Measurements from ENCODE around the gene STK11. TPM values are rescaled to one million over a fixed set of nuclear protein-coding genes. Genes with fewer than 3 reads are reported as not detected.

STK11 gene
- total RNA-seq, 1 experiment from 2014 or later: 53.0 TPM

DNA sequence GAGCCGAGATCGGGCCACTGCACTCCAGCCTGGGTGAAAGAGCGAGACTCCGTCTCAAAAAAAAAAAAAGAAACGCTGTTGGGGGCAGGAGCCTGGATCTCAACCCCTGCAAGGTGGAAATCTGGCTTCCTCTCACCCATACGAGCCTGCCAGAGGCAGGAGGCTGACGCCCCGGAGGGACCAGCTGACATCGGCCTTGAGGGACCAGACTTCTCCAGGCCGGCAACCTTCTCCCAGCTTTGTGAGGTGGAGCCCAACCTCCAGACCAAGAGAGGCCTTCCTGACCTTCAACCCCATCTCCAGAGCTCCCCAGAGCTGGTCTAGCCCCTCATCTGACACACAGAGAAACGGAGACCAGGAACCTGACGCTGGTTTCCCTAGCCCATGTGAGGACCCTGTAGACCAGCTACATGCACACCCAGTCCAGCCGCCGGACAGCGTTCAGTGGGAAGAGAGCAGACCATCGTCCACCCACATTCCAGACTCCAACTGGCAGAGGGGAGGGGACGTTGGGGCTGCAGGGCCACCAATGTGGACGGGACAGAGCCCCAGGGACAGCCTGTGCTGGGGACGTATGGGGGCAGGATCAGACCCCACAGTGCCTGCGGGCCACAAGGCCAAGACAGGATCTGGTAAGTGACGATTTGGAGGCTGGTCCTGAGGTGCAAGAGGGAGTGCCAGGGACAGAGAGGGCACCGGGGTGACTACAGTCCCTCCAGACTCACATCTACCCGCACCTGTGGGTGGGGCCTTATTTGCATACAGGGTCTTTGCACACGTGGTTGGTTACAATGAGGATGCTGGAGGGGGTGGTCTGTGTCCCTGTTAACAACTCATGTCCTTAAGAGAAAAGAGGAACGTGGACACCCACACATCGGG lies 42.9 kb upstream of the STK11 start:
- TF ChIP-seq, protein P1, sequence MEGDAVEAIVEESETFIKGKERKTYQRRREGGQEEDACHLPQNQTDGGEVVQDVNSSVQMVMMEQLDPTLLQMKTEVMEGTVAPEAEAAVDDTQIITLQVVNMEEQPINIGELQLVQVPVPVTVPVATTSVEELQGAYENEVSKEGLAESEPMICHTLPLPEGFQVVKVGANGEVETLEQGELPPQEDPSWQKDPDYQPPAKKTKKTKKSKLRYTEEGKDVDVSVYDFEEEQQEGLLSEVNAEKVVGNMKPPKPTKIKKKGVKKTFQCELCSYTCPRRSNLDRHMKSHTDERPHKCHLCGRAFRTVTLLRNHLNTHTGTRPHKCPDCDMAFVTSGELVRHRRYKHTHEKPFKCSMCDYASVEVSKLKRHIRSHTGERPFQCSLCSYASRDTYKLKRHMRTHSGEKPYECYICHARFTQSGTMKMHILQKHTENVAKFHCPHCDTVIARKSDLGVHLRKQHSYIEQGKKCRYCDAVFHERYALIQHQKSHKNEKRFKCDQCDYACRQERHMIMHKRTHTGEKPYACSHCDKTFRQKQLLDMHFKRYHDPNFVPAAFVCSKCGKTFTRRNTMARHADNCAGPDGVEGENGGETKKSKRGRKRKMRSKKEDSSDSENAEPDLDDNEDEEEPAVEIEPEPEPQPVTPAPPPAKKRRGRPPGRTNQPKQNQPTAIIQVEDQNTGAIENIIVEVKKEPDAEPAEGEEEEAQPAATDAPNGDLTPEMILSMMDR (conservative IDR thresholded peaks at IDR 0.05): no peak
- TF ChIP-seq EZH2 (IDR thresholded peaks at IDR 0.05; ENCODE audit: low read depth): no peak
- intact Hi-C loops (cut with micrococcal nuclease; ENCODE audit: unreplicated experiment): no loop called here
- no peak overlapping the region for H3K4me2 ChIP-seq
- H3K4me3 ChIP-seq: no peak overlapping the region
- DNase-seq: peak in 1 of 2 experiments; percentile 34
- no TSS peak for BruUV-seq (replicated peaks)
- no peaks in the 10 kb centered on the region for H3K9me2 ChIP-seq (ENCODE audit: insufficient read depth)
- H3F3A ChIP-seq (ENCODE audit: insufficient read depth, low read depth): peaks cover 5% of the 10 kb centered on the region; the same call in 1 of the 2 replicates
- peaks cover 69% of the 10 kb centered on the region for H3K79me2 ChIP-seq (ENCODE audit: low read depth)
- peaks cover 42% of the 10 kb centered on the region for H4K20me1 ChIP-seq (ENCODE audit: insufficient read depth)
- H3K9me3 ChIP-seq (ENCODE audit: insufficient read depth, low read depth): no peaks in the 10 kb centered on the region
- no peaks in the 10 kb centered on the region for H3K36me3 ChIP-seq (ENCODE audit: low read depth)
- peaks cover 18% of the 10 kb centered on the region for H3K4me1 ChIP-seq (replicated peaks; ENCODE audit: insufficient read depth)
- H2AFZ ChIP-seq: no peak overlapping the region
- ChIA-PET CTCF (no interaction called here), POLR2A (ENCODE audit: unreplicated experiment) (interaction anchor here (0.6 kb wide), 2 partner anchors 293 to 695 kb away, joined by 3 to 15 read pairs; no protein-coding TSS in a partner anchor)
- H3K27me3 ChIP-seq (ENCODE audit: insufficient read depth, low read depth): no peaks in the 10 kb centered on the region
- H3K27ac ChIP-seq: no peak overlapping the region

DNA sequence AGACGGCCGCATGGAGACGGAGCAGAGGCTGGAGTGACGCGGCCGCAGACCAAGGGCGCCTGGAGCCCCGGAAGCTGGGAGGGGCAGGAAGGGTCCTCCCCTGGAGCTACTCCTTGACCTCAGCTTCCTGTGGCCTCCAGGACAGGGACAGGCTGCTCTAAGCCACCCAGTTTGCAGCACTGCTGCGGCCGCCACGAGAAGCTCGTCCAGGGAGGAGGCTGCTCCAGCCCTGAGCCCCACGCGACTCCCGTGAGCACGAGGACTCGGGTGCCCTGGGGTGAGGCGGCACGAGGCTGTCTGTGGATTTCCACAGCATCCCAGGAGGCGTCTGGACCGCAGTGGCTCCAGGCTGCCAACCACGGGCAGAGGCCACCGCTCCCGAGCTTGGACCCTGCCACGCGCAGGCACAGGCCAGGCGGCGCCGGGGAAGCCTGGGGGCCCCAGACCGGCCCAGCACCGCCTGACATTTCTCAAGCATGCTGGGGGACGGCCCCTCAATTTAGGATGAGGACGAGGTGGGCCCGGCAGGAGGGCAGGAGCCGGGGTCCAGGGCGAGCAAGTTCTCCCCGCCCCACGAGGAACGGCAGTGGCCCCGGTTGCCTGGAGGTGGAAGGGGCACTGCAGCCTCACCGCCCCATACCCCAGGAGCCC lies 42.2 kb upstream of the STK11 start:
- Histone ChIP-seq H3K9me3 (ENCODE audit: insufficient read depth, low read depth) (no peaks in the 10 kb centered on the region), H3K4me3 (no peak overlapping the region), H3K4me1 (replicated peaks; ENCODE audit: insufficient read depth) (peaks cover 18% of the 10 kb centered on the region), H4K20me1 (ENCODE audit: insufficient read depth) (peaks cover 40% of the 10 kb centered on the region), H3K9me2 (ENCODE audit: insufficient read depth) (no peaks in the 10 kb centered on the region), H3F3A (ENCODE audit: insufficient read depth, low read depth) (peaks cover 10% of the 10 kb centered on the region; the same call in 1 of the 2 replicates), H3K4me2 (no peak overlapping the region), H2AFZ (no peak overlapping the region), H3K27me3 (ENCODE audit: insufficient read depth, low read depth) (no peaks in the 10 kb centered on the region), H3K27ac (no peak overlapping the region), H3K79me2 (ENCODE audit: low read depth) (peaks cover 77% of the 10 kb centered on the region), H3K36me3 (ENCODE audit: low read depth) (no peaks in the 10 kb centered on the region)
- CTCF ChIA-PET: no interaction called here
- no TSS peak for BruUV-seq (replicated peaks)
- intact Hi-C loops (cut with micrococcal nuclease; ENCODE audit: unreplicated experiment): no loop called here
- POLR2A ChIA-PET (ENCODE audit: unreplicated experiment): no interaction called here
- DNase-seq: no peak
- TF ChIP-seq, protein P1 (conservative IDR thresholded peaks at IDR 0.05): no peak
- TF ChIP-seq EZH2 (IDR thresholded peaks at IDR 0.05; ENCODE audit: low read depth): no peak

DNA sequence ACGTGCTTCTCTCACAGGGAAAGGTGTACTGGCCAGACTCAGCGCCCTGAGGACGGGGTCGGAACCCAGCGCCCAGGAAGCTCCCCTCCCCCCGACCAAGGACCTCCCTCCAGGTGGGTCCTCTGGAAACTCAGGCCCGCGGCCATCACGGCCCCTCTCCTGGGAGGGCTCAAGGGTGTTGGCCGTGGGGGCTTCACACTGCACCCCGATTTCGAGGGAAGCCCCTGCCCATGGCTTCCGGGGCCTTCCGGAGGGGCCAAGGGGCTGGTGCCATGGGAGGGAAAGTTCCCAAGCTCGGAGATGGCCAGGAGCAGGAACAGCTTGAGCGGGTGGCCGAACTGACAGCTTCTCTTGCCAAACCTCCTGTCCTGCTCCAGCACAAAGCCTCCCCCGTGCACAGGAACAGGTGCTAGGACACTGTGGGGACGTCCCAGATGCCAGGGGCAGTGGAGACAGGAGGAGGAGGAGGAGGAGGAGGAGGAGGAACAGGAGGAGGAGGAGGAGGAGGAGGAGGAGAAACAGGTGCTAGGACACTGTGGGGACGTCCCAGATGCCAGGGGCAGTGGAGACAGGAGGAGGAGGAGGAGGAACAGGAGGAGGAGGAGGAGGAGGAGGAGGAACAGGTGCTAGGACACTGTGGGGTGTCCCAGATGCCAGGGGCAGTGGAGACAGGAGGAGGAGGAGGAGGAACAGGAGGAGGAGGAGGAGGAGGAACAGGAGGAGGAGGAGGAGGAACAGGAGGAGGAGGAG lies 41.5 kb upstream of the STK11 start:
- Histone ChIP-seq H3F3A (ENCODE audit: insufficient read depth, low read depth) (peaks cover 10% of the 10 kb centered on the region; the same call in 1 of the 2 replicates), H3K4me1 (replicated peaks; ENCODE audit: insufficient read depth) (peaks cover 18% of the 10 kb centered on the region), H3K79me2 (ENCODE audit: low read depth) (peaks cover 81% of the 10 kb centered on the region), H3K4me3 (no peak overlapping the region), H3K36me3 (ENCODE audit: low read depth) (no peaks in the 10 kb centered on the region), H3K27me3 (ENCODE audit: insufficient read depth, low read depth) (no peaks in the 10 kb centered on the region), H2AFZ (no peak overlapping the region), H3K9me2 (ENCODE audit: insufficient read depth) (no peaks in the 10 kb centered on the region), H3K4me2 (no peak overlapping the region), H4K20me1 (ENCODE audit: insufficient read depth) (peaks cover 39% of the 10 kb centered on the region), H3K27ac (no peak overlapping the region), H3K9me3 (ENCODE audit: insufficient read depth, low read depth) (no peaks in the 10 kb centered on the region)
- peak in 1 of 2 experiments; percentile 15 for DNase-seq
- ChIA-PET CTCF (no interaction called here), POLR2A (ENCODE audit: unreplicated experiment) (no interaction called here)
- intact Hi-C loops (cut with micrococcal nuclease; ENCODE audit: unreplicated experiment): no loop called here
- no TSS peak for BruUV-seq (replicated peaks)
- no peak for TF ChIP-seq EZH2 (IDR thresholded peaks at IDR 0.05; ENCODE audit: low read depth)
- TF ChIP-seq, protein P1 (conservative IDR thresholded peaks at IDR 0.05): no peak

Data from PC-9 (cell line).